Left ventricle myocardium inferior (tissue), 1 donor: Measurements from ENCODE around the gene CTSD. TPM values are rescaled to one million over a fixed set of nuclear protein-coding genes. Genes with fewer than 3 reads are reported as not detected.
A peak's percentile ranks its signal among the peaks of the same experiment; 100 is the strongest.

ENCODE experiments used
- DNase-seq: peaks from one replicate; pipeline ENCODE4 v3.0.0-alpha.2; 2020
- H3K27ac ChIP-seq: fragments of 200-600 bp; replicated peaks from 2 replicates; pipeline ENCODE4 v1.8.0; 2021
- H3K27me3 ChIP-seq: fragments of 200-600 bp; 2 replicates; pipeline ENCODE4 v1.8.0; 2021; ENCODE audit warnings: low read depth
- H3K36me3 ChIP-seq: fragments of 200-600 bp; 2 replicates; pipeline ENCODE4 v1.8.0; 2021
- H3K4me1 ChIP-seq: fragments of 200-600 bp; 2 replicates; pipeline ENCODE4 v1.8.0; 2021
- H3K4me3 ChIP-seq: fragments of 200-600 bp; 2 replicates; pipeline ENCODE4 v1.8.0; 2021; ENCODE audit warnings: mild to moderate bottlenecking, moderate library complexity
- H3K9me3 ChIP-seq: fragments of 200-600 bp; replicated peaks from 2 replicates; pipeline ENCODE4 v1.8.0; 2021
- intact Hi-C: fragments of 100-400 bp; cut with micrococcal nuclease; formaldehyde crosslinking; loops from one replicate; pipeline ENCODE4 v1.11.0; 2022
- total RNA-seq: library from RNA; stranded (reverse); fragmentation: NEBNext Ultra II Directional; extraction: Animal tissue kit (Norgen Biotek cat#: 25700); gene quantifications from one replicate; pipeline ENCODE4 v1.2.1, GENCODE V29; 2021
- TF ChIP-seq, protein P1 (sequence below): fragments of 200-600 bp; IDR thresholded peaks from 2 replicates; pipeline ENCODE4 v1.8.0; 2021; ENCODE audit warnings: antibody characterized with exemption, mild to moderate bottlenecking, borderline replicate concordance
- donor health status: DM: no; HTN: yes; CAD: no; lungs with severe emphysema.

The CTSD gene
- total RNA-seq, 1 donor from 2014 or later: 831 TPM

DNA sequence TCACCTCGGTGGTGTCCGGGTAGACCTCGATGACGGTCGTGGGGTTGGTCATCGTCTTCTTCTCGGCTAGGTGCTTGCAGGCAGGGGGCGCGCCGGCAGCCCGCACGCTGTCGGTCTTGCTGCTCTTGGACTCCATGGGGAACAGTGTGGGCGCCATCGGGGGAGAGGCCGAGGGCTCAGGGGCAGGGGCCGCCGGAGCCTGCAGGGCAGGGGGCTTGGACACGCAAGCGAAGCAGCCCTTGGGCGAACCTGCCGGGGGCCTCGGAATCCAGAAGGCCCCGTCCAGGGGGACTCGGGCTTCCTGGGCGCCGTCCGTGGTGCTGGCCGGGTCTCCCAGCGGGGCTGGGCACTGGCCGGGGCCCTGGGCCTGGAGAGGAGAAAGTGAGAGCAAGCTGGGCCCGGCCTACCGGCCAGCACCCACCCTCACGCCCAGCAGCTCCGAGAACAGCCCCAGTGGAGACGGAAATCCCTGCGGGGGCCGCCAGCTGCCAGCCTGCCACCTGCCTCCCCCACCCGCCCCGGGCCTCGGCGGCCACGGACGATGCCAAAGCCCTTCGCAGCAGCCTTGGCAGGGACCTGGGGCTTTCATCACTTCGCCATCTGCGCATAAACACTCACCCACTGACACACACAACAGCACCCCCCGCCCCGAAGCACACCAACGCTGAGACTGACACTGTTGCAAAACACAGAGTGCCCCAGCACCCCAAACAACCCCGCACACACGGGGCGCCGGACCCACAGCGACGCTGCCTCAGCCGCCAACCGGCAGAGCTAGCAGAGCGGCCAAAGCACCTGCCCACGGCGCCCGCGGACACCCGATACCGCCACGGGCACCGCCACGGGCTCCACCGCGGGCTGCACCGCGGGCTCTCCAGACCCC is 15.7 kb downstream of the CTSD start:
- no peak overlapping the region for H3K27ac ChIP-seq

DNA sequence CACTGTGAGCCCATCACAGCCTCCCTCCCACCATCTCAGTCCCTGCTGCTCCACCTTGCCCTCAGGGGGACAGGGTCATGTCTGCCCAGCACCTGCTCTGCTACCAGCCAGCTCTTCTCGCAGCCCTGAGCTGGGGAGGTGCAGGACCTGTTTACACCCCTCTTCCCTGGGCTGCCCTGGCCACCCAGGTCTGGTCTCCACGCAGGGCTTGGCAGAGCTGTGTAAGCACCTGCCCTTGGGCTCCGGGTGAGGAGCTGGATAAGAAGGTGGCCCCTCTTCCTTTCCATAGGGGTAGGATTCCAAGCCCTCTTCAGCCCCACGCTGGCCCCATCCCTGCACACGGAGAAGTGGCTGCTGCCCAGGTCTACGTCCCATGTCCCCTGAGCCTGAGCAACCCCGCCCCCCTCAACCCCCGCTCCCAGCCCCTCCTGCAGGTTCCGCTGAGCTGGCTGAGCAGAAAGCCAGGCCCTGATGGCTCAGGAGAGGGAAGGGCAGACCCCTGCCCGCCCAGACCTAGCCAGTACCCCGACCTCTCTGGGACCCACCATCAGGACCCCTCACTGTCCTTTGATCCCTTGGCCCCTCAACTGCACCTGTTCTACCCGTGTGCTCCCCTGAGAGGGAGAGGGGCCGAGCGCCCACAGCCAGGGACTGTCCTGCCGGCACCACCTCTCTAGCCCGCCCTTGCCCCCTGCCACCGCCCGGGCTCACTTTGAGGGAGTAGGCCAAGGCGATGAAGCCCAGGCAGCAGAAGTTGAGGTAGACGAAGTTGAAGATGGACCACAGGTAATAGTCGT is 16.6 kb downstream of the CTSD start:
- no peak overlapping the region for H3K27ac ChIP-seq
- TF ChIP-seq, protein P1, sequence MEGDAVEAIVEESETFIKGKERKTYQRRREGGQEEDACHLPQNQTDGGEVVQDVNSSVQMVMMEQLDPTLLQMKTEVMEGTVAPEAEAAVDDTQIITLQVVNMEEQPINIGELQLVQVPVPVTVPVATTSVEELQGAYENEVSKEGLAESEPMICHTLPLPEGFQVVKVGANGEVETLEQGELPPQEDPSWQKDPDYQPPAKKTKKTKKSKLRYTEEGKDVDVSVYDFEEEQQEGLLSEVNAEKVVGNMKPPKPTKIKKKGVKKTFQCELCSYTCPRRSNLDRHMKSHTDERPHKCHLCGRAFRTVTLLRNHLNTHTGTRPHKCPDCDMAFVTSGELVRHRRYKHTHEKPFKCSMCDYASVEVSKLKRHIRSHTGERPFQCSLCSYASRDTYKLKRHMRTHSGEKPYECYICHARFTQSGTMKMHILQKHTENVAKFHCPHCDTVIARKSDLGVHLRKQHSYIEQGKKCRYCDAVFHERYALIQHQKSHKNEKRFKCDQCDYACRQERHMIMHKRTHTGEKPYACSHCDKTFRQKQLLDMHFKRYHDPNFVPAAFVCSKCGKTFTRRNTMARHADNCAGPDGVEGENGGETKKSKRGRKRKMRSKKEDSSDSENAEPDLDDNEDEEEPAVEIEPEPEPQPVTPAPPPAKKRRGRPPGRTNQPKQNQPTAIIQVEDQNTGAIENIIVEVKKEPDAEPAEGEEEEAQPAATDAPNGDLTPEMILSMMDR: no peak
- peaks cover 21% of the 10 kb centered on the region for H3K27me3 ChIP-seq
- no peak for DNase-seq
- no peaks in the 10 kb centered on the region for H3K36me3 ChIP-seq
- H3K4me1 ChIP-seq: peaks cover 62% of the 10 kb centered on the region
- no peaks in the 10 kb centered on the region for H3K9me3 ChIP-seq
- no peak overlapping the region for H3K4me3 ChIP-seq
- intact Hi-C loops: no loop called here

More for the DNA sequence above, 15.7 kb downstream of the CTSD start:
- Histone ChIP-seq H3K9me3 (no peaks in the 10 kb centered on the region), H3K27me3 (peaks cover 21% of the 10 kb centered on the region), H3K36me3 (peaks cover 7% of the 10 kb centered on the region), H3K4me3 (peak overlapping the region; percentile 65), H3K4me1 (peaks cover 70% of the 10 kb centered on the region)
- DNase-seq: peak; percentile 33
- TF ChIP-seq, protein P1: no peak
- intact Hi-C loops: no loop called here

DNA sequence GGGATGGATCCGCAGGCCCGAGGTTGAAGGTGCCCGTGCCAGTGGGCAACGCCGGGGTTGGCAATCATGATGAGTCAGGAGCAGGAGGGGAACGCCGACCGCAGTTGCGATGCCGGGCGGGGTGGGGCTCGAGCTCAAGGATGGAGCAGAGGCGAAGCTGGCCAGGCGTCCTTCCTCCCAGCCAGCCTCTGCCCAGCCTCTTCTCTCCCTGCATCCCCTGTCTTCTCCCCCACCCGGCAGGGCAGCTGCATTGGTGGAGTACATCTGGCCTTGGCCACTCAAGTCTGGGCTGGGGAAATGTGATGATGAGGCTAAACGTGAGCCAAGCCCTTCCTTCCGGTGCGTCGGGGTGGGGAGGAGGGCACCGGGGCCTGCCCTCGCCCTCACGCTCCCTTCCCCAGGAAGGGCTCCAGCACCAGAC is 17.2 kb downstream of the CTSD start:
- Histone ChIP-seq H3K4me3 (no peak overlapping the region), H3K4me1 (peaks cover 55% of the 10 kb centered on the region), H3K27ac (no peak overlapping the region), H3K27me3 (peaks cover 21% of the 10 kb centered on the region), H3K36me3 (no peaks in the 10 kb centered on the region), H3K9me3 (no peaks in the 10 kb centered on the region)
- peak; percentile 29 for DNase-seq
- TF ChIP-seq, protein P1: no peak
- intact Hi-C loops: no loop called here

DNA sequence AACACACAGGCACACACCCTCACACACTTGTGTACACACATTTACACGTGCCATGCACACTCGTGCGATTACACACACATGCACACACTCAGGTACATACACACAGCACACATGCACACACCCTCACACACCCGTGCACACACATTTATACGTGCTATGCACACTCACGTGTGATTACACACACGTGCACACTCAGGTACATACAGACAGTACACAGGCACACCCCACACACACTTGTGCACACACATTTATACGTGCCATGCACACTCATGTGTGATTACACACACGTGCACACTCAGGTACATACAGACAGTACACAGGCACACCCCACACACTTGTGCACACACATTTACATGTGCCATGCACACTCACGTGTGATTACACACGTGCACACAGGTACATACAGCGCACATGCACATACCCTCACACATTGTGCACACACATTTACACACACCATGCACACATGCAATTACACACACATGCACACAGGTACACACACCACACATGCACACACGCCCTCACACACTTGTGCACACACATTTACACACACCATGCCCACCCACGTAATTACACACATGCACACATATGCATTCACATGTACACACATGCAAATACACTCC is 17.9 kb downstream of the CTSD start:
- H3K27me3 ChIP-seq: peaks cover 21% of the 10 kb centered on the region
- DNase-seq: no peak
- peaks cover 48% of the 10 kb centered on the region for H3K4me1 ChIP-seq
- intact Hi-C loops: no loop called here
- no peaks in the 10 kb centered on the region for H3K9me3 ChIP-seq
- no peak overlapping the region for H3K4me3 ChIP-seq
- TF ChIP-seq, protein P1: no peak
- no peaks in the 10 kb centered on the region for H3K36me3 ChIP-seq
- H3K27ac ChIP-seq: no peak overlapping the region
